GM23338 (cell line): Measurements from ENCODE around the gene TFB1M. TPM values are rescaled to one million over a fixed set of nuclear protein-coding genes. Genes with fewer than 3 reads are reported as not detected.
"Not testable (repeated sequence)": the region's sequence is repeated elsewhere in the genome, so short reads cannot be mapped to it uniquely, and the experiment has no call there.

Source experiments
- ATAC-seq: fragments of 200-7000 bp; cut with Tn5 transposase; 3 replicates; pipeline ENCODE4 v1.9.1; 2020
- DNase-seq: peaks from one replicate; pipeline ENCODE4 v3.0.0-alpha.2; 2015; ENCODE audit warnings: low spot score
- H2AFZ ChIP-seq: fragments of 200-600 bp; sonication (generic); 2 replicates; pipeline ENCODE4 v1.8.0; 2016; ENCODE audit warnings: antibody characterized with exemption, mild to moderate bottlenecking, moderate library complexity
- H3F3A ChIP-seq: fragments of 200-600 bp; sonication (generic); replicated peaks from 2 replicates; pipeline ENCODE4 v1.8.0; 2017; ENCODE audit warnings: antibody characterized with exemption, mixed run types, low read depth
- H3K27ac ChIP-seq: fragments of 200-600 bp; sonication (generic); 2 replicates; pipeline ENCODE4 v1.6.1; 2016; ENCODE audit warnings: low read depth
- H3K27me3 ChIP-seq: fragments of 200-600 bp; sonication (generic); 2 replicates; pipeline ENCODE4 v1.8.0; 2016; ENCODE audit warnings: mild to moderate bottlenecking, mixed run types, moderate library complexity; ENCODE audit not compliant: insufficient read depth
- H3K36me3 ChIP-seq: fragments of 200-600 bp; sonication (generic); 2 replicates; pipeline ENCODE4 v1.8.0; 2016; ENCODE audit warnings: mild to moderate bottlenecking; ENCODE audit not compliant: insufficient read depth
- H3K4me1 ChIP-seq: fragments of 200-600 bp; sonication (generic); 2 replicates; pipeline ENCODE4 v1.8.0; 2016; ENCODE audit warnings: mild to moderate bottlenecking, moderate library complexity; ENCODE audit not compliant: insufficient read depth
- H3K4me2 ChIP-seq: fragments of 200-600 bp; sonication (generic); 2 replicates; pipeline ENCODE4 v1.7.1; 2017; ENCODE audit warnings: mixed run types
- H3K4me3 ChIP-seq: fragments of 200-600 bp; sonication (generic); 2 replicates; pipeline ENCODE4 v1.6.1; 2016; ENCODE audit warnings: mixed run types
- H3K79me2 ChIP-seq: fragments of 200-600 bp; sonication (generic); replicated peaks from 2 replicates; pipeline ENCODE4 v1.8.0; 2017; ENCODE audit warnings: mild to moderate bottlenecking; ENCODE audit not compliant: insufficient read depth
- H3K9me2 ChIP-seq: fragments of 200-600 bp; sonication (generic); 2 replicates; pipeline ENCODE4 v1.8.0; 2017; ENCODE audit not compliant: insufficient read depth
- H4K20me1 ChIP-seq: fragments of 200-600 bp; sonication (generic); replicated peaks from 2 replicates; pipeline ENCODE4 v1.8.0; 2017; ENCODE audit warnings: mild to moderate bottlenecking; ENCODE audit not compliant: insufficient read depth
- H3K27ac Mint-ChIP-seq: 2 replicates; pipeline ENCODE4 v1.8.0; 2020; ENCODE audit warnings: inconsistent platforms, mild to moderate bottlenecking, moderate library complexity, mixed read lengths
- H3K27me3 Mint-ChIP-seq: 3 replicates; pipeline ENCODE4 v1.8.0; 2022; ENCODE audit warnings: low read depth, mild to moderate bottlenecking, moderate library complexity, mixed read lengths, inconsistent platforms; ENCODE audit not compliant: insufficient read depth, poor library complexity
- H3K36me3 Mint-ChIP-seq: 3 replicates; pipeline ENCODE4 v1.8.0; 2021; ENCODE audit warnings: low read depth, mild to moderate bottlenecking, inconsistent platforms, moderate library complexity, mixed read lengths
- H3K4me1 Mint-ChIP-seq: 3 replicates; pipeline ENCODE4 v1.8.0; 2020; ENCODE audit warnings: mild to moderate bottlenecking, inconsistent platforms, mixed read lengths
- H3K4me3 Mint-ChIP-seq: 3 replicates; pipeline ENCODE4 v1.8.0; 2021; ENCODE audit warnings: moderate library complexity, mild to moderate bottlenecking, inconsistent platforms, mixed read lengths
- H3K9me3 Mint-ChIP-seq: 3 replicates; pipeline ENCODE4 v1.8.0; 2020; ENCODE audit warnings: moderate library complexity, mild to moderate bottlenecking, inconsistent platforms, mixed read lengths
- CREB1 ChIP-seq: fragments of 250-450 bp; sonication (Bioruptor Pico); IDR thresholded peaks from 2 replicates; pipeline ENCODE4 v1.5.0; 2020; ENCODE audit warnings: low read depth, mild to moderate bottlenecking, moderate library complexity
- EZH2phosphoT487 ChIP-seq: fragments of 200-600 bp; sonication (generic); IDR thresholded peaks from one replicate; pipeline ENCODE4 v1.8.1; 2018; ENCODE audit warnings: antibody characterized with exemption; ENCODE audit not compliant: unreplicated experiment
- POLR2AphosphoS5 ChIP-seq: IDR thresholded peaks from 2 replicates; pipeline ENCODE4 v1.6.1; 2016; ENCODE audit warnings: antibody characterized with exemption, low read depth
- ZNF114 ChIP-seq: fragments of 250-450 bp; sonication (Bioruptor Pico); IDR thresholded peaks from 2 replicates; pipeline ENCODE4 v1.5.0; 2020; ENCODE audit warnings: mild to moderate bottlenecking, moderate library complexity
- long read RNA-seq: library from polyadenylated mRNA; unstranded; transcript quantifications from one replicate; pipeline ENCODE4 v2.0.0, GENCODE V29; 2020; ENCODE audit not compliant: unreplicated experiment
- polyA plus RNA-seq: library from polyadenylated mRNA; unstranded; fragments of >200 nt; fragmentation: Nextera tagmentation; extraction: Ambion mirVana; gene quantifications from 2 replicates; pipeline ENCODE4 v1.2.1, GENCODE V29; 2016
- total RNA-seq: library from RNA; depleted of rRNA; stranded (reverse); fragments of >200 nt; shearing (Covaris generic); gene quantifications from 2 replicates; pipeline ENCODE4 v1.2.3, GENCODE V29; 2014; rRNA removed
- TF ChIP-seq, protein P1 (sequence below): fragments of 250-450 bp; sonication (Bioruptor Pico); IDR thresholded peaks from 2 replicates; pipeline ENCODE4 v1.5.0; 2020; ENCODE audit warnings: mild to moderate bottlenecking, moderate library complexity
- TF ChIP-seq, protein P2 (sequence below): IDR thresholded peaks from one replicate; pipeline ENCODE4 v1.6.1; 2018; ENCODE audit warnings: antibody characterized with exemption; ENCODE audit not compliant: unreplicated experiment

The TFB1M gene
- total RNA-seq: 37.5 and 51.1 TPM in 2 replicates
- polyA plus RNA-seq: 66.9 and 69.6 TPM in 2 replicates
- long read RNA-seq, transcript TFB1M-201 (7 exons, 1,424 nt): major isoform, 73 of 97 reads
- long read RNA-seq, partial matches to known transcripts: 9 of 97 reads
- long read RNA-seq, other reads (novel, unspliced or antisense): 15 of 97 reads

DNA sequence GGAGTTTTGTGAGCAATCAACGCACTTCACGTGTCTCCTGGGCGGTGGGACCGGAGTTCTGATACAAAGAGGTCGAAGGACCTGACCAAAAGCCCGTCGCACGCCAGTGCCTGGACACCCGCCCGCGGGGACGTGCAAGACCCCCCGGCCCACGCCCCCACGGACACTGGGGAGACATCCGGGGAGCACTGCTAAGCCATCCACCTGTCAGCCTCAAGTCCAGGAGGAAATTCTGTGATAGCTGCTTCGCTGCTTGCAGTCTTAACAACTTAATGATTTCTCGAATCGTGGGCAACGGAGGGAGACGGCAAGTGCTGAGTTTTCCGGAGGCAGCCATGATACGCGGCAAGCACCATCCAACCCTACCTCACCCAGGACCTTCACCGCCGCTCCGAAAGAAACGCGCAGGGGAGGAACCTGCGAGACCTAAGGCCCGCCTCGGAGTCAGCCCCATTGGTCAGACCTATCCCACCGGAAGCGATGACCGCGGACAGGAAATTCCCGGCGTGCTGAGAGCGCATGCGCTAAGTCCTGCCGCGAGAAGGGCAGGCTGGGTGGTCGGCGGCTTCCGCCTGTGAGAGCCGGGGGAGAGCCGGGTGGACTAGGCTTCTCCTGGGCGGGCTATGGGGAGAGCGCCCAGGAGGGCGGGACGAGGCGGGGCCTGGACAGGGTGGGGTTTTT lies at the start of gene TFB1M:
TSS of gene TFB1M (minus strand) at position 393 of the 681 bp plus-strand sequence. CDS start at position 337, 56 bp downstream.
- Mint-ChIP-seq H3K9me3 (no peaks in the 10 kb centered on the region), H3K36me3 (peaks cover 26% of the 10 kb centered on the region; the same call in 2 of the 3 replicates), H3K27ac (peak within 1 kb of the TSS; percentile 96), H3K27me3 (peaks cover 3% of the 10 kb centered on the region), H3K4me3 (peak within 1 kb of the TSS; percentile 99), H3K4me1 (peaks cover 5% of the 10 kb centered on the region; the same call in 1 of the 3 replicates)
- peak within 1 kb of the TSS; percentile 87 for H3K4me3 ChIP-seq
- peaks cover 6% of the 10 kb centered on the region; the same call in 1 of the 2 replicates for H3K9me2 ChIP-seq
- peak within 1 kb of the TSS; percentile 88 for H2AFZ ChIP-seq
- peak within 1 kb of the TSS; percentile 92 for H3K27ac ChIP-seq
- H3F3A ChIP-seq: no peaks in the 10 kb centered on the region
- H4K20me1 ChIP-seq: no peaks in the 10 kb centered on the region
- peaks cover 27% of the 10 kb centered on the region for H3K79me2 ChIP-seq
- DNase-seq: peak; percentile 99
- no peaks in the 10 kb centered on the region; the same call in 1 of the 2 replicates for H3K4me1 ChIP-seq
- ATAC-seq: peak; percentile 99
- H3K27me3 ChIP-seq: no peaks in the 10 kb centered on the region
- no peak for TF ChIP-seq CREB1 (CRISPR knock-in tag)
- TF ChIP-seq ZNF114: no peak
- TF ChIP-seq, protein P1, sequence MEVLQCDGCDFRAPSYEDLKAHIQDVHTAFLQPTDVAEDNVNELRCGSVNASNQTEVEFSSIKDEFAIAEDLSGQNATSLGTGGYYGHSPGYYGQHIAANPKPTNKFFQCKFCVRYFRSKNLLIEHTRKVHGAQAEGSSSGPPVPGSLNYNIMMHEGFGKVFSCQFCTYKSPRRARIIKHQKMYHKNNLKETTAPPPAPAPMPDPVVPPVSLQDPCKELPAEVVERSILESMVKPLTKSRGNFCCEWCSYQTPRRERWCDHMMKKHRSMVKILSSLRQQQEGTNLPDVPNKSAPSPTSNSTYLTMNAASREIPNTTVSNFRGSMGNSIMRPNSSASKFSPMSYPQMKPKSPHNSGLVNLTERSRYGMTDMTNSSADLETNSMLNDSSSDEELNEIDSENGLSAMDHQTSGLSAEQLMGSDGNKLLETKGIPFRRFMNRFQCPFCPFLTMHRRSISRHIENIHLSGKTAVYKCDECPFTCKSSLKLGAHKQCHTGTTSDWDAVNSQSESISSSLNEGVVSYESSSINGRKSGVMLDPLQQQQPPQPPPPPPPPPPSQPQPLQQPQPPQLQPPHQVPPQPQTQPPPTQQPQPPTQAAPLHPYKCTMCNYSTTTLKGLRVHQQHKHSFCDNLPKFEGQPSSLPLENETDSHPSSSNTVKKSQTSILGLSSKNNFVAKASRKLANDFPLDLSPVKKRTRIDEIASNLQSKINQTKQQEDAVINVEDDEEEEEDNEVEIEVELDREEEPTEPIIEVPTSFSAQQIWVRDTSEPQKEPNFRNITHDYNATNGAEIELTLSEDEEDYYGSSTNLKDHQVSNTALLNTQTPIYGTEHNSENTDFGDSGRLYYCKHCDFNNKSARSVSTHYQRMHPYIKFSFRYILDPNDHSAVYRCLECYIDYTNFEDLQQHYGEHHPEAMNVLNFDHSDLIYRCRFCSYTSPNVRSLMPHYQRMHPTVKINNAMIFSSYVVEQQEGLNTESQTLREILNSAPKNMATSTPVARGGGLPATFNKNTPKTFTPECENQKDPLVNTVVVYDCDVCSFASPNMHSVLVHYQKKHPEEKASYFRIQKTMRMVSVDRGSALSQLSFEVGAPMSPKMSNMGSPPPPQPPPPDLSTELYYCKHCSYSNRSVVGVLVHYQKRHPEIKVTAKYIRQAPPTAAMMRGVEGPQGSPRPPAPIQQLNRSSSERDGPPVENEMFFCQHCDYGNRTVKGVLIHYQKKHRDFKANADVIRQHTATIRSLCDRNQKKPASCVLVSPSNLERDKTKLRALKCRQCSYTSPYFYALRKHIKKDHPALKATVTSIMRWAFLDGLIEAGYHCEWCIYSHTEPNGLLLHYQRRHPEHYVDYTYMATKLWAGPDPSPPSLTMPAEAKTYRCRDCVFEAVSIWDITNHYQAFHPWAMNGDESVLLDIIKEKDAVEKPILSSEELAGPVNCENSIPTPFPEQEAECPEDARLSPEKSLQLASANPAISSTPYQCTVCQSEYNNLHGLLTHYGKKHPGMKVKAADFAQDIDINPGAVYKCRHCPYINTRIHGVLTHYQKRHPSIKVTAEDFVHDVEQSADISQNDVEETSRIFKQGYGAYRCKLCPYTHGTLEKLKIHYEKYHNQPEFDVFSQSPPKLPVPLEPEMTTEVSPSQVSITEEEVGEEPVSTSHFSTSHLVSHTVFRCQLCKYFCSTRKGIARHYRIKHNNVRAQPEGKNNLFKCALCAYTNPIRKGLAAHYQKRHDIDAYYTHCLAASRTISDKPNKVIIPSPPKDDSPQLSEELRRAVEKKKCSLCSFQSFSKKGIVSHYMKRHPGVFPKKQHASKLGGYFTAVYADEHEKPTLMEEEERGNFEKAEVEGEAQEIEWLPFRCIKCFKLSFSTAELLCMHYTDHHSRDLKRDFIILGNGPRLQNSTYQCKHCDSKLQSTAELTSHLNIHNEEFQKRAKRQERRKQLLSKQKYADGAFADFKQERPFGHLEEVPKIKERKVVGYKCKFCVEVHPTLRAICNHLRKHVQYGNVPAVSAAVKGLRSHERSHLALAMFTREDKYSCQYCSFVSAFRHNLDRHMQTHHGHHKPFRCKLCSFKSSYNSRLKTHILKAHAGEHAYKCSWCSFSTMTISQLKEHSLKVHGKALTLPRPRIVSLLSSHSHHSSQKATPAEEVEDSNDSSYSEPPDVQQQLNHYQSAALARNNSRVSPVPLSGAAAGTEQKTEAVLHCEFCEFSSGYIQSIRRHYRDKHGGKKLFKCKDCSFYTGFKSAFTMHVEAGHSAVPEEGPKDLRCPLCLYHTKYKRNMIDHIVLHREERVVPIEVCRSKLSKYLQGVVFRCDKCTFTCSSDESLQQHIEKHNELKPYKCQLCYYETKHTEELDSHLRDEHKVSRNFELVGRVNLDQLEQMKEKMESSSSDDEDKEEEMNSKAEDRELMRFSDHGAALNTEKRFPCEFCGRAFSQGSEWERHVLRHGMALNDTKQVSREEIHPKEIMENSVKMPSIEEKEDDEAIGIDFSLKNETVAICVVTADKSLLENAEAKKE (CRISPR knock-in tag): no peak
- TF ChIP-seq, protein P2, sequence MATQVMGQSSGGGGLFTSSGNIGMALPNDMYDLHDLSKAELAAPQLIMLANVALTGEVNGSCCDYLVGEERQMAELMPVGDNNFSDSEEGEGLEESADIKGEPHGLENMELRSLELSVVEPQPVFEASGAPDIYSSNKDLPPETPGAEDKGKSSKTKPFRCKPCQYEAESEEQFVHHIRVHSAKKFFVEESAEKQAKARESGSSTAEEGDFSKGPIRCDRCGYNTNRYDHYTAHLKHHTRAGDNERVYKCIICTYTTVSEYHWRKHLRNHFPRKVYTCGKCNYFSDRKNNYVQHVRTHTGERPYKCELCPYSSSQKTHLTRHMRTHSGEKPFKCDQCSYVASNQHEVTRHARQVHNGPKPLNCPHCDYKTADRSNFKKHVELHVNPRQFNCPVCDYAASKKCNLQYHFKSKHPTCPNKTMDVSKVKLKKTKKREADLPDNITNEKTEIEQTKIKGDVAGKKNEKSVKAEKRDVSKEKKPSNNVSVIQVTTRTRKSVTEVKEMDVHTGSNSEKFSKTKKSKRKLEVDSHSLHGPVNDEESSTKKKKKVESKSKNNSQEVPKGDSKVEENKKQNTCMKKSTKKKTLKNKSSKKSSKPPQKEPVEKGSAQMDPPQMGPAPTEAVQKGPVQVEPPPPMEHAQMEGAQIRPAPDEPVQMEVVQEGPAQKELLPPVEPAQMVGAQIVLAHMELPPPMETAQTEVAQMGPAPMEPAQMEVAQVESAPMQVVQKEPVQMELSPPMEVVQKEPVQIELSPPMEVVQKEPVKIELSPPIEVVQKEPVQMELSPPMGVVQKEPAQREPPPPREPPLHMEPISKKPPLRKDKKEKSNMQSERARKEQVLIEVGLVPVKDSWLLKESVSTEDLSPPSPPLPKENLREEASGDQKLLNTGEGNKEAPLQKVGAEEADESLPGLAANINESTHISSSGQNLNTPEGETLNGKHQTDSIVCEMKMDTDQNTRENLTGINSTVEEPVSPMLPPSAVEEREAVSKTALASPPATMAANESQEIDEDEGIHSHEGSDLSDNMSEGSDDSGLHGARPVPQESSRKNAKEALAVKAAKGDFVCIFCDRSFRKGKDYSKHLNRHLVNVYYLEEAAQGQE: no peak
- peak; percentile 94 for TF ChIP-seq POLR2AphosphoS5
- TF ChIP-seq EZH2phosphoT487: no peak
- H3K36me3 ChIP-seq: peaks cover 14% of the 10 kb centered on the region; the same call in 1 of the 2 replicates
- H3K4me2 ChIP-seq: peak within 1 kb of the TSS; percentile 90

DNA sequence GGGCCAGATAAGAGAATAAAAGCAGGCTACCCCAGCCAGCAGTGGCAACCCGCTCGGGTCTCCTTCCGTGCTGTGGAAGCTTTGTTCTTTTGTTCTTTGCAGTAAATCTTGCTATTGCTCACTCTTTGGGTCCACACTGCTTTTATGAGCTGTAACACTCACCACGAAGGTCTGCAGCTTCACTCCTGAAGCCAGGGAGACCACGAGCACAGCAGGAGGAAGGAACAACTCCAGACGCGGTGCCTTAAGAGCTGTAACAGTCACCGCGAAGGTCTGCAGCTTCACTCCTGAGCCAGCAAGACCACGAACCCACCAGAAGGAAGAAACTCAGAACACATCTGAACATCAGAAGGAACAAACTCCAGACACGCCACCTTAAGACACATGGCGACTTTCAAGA lies 49.7 kb upstream of the TFB1M start:
- not testable (repeated sequence) for H3K36me3 Mint-ChIP-seq, H2AFZ ChIP-seq, H3K4me3 ChIP-seq, H3K27me3 Mint-ChIP-seq, H3K9me3 Mint-ChIP-seq, H3K27ac Mint-ChIP-seq, H3K4me1 ChIP-seq, H3K4me3 Mint-ChIP-seq, H3K27ac ChIP-seq, H4K20me1 ChIP-seq, DNase-seq, H3K4me1 Mint-ChIP-seq, H3K4me2 ChIP-seq, H3K27me3 ChIP-seq, H3K36me3 ChIP-seq, H3K9me2 ChIP-seq, H3K79me2 ChIP-seq, H3F3A ChIP-seq, ATAC-seq
